GM19239 (cell line): ENCODE results near the gene MADD.

Experiments
- DNase-seq: peaks from one replicate; pipeline ENCODE4 v3.0.0; 2011; ENCODE audit warnings: low spot score; ENCODE audit not compliant: insufficient read length
- FAIRE-seq: peaks from 2 replicates; lab custom pipeline; 2011; peaks lifted over from hg19 to GRCh38; lab: Jason Lieb, UNC

MADD gene

DNA sequence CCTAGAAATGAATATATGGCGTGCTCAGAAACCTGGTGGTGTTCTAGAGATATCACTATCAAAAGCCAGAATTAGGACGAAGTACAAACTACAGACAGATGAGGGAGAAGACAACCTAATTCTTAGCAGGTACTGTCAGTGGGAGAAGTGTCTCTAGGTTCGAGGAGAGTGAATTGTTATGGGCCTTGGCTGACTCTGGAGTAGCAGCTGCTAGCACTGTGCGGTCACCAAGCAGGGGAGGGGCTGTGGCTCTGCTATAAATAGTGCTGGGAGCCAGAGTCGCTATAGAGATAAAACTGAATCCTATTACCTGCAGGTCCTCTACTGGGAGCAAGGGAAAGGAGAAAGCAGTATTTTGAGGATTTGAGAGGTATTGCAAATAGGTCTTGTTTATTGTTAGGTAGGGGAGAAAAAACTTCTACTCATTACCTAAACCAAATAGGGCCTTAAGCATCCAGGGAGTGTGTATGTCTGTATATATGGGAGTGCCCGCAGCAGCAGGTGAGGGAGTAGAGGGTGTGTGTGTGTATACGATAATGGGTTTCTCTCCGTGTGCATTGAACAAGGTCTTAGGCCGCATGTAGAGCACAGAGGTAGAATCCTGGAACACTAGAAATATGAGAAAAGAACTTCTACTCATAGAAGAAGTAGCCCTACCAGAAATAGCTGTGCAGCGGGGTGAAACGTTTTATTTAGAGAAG is 2.2 kb downstream of the MADD start:
- FAIRE-seq (peak; percentile 8), DNase-seq (peak; percentile 35)

DNA sequence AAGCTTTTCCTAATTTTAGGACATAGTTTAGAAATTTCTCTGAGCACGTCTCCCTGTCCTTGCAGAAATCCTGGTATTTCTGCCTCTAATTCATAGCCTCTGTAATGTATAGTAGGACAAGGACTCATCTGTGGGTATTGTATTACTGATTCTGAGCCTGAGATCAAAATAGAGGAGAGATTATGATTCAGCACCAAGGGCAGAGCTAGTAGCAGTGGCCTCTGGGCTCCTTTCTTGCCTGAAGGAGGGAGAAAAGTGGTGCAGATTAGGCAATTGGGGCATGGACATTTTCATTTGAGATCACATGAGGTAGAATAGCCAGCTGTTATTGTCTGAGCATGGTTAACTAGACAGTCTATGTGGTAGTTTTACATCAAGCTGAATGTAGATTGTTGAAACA is 2.8 kb downstream of the MADD start:
- DNase-seq: no peak
- no peak for FAIRE-seq

DNA sequence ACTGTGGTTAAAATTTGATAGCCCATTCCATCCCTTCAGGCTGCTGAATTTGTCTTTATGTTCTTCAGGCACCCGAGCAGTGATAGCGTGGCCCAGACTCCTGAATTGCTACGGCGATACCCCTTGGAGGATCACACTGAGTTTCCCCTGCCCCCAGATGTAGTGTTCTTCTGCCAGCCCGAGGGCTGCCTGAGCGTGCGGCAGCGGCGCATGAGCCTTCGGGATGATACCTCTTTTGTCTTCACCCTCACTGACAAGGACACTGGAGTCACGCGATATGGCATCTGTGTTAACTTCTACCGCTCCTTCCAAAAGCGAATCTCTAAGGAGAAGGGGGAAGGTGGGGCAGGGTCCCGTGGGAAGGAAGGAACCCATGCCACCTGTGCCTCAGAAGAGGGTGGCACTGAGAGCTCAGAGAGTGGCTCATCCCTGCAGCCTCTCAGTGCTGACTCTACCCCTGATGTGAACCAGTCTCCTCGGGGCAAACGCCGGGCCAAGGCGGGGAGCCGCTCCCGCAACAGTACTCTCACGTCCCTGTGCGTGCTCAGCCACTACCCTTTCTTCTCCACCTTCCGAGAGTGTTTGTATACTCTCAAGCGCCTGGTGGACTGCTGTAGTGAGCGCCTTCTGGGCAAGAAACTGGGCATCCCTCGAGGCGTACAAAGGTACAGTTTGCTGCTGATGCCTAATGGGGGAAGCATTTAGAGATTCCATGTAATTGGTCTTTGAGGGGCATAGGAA is 4.7 kb downstream of the MADD start:
- DNase-seq (no peak), FAIRE-seq (no peak)

DNA sequence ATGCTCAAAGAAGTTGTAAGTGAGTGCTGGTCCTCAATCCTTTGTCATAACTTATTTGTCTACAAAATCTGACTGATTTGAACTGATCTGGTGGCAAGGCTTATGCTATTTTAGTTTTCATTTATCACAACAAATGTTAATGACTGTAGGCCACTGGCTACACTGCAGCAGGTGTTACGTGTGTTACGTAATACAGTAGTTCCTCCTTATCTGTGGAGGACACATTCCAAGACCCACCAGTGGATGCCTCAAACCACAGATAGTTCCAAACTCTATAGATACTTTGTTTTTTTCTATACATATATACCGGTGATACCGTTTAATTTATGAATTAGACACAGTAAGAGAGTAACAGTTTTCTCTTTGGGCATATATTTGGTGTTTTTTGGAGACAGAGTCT is 7.0 kb downstream of the MADD start:
- no peak for FAIRE-seq
- no peak for DNase-seq

DNA sequence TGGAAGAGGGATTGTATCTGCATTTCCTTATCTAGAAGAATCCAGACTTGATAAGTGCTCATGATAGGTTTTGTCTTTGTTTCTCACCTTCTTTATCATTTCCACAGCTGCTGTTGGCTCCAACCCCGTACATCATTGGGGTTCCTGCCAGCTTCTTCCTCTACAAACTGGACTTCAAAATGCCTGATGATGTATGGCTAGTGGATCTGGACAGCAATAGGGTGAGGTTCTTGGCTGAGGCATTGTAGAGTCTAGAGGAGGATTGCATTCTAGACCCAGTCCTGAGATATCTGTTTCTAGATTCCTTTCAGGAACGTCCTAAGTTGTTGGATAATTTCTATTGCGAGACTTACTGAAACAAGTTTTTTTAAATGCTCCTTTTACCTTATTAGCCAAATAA is 8.1 kb downstream of the MADD start:
- FAIRE-seq: no peak
- no peak for DNase-seq

DNA sequence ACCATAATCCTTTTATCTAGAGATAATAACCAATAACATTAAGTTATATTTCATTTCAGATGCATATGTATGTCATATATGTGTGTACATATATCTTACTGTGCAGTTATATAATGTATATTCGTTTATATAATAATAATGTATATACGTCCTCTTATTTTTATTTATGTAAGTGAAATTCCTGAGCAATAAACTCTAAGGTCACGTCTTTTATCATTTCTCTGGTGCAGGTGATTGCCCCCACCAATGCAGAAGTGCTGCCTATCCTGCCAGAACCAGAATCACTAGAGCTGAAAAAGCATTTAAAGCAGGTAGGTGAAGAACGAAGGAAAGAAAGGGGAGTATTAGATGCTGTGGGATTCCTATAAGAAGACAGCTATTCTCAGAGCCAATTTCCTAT is 8.8 kb downstream of the MADD start:
- DNase-seq (no peak), FAIRE-seq (no peak)

DNA sequence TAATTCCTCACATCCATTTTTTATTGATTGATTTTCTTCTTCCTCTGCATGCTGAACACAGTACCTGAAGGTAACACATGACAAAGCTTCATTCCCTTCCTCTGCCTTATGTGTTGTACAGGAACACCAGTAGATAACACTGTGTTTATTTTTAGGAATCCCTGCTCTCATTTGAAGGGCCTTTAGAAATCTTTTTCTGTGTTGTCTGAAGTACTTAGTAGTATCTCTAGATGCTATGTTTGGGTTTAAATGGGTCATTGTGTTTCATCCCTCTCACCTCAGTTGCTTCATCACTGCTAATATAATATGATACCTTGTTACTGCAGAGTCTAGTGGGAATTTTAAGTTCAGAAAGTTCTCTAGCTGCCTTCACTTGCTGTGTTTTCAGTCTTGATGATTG is 10.2 kb downstream of the MADD start:
- no peak for DNase-seq
- FAIRE-seq: no peak

DNA sequence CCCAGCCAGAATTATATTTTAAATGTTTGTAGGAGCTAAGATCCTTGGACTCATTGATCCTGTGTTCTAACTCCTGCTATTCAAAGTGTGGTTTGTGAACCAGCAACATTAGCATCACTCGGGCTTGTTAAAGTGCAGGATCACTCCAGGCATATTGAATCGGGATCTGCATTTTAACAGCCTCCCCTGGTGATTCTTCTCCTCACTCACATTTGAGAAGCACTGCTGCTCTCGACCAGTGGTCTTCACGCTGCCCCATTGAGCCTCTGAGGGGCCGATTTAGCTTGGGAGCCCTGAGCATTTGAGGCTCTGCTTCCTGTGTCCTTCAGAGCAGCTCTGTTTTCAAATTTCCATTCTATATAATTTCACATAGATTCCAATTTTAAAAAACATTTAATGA is 10.9 kb downstream of the MADD start:
- DNase-seq (no peak), FAIRE-seq (no peak)

DNA sequence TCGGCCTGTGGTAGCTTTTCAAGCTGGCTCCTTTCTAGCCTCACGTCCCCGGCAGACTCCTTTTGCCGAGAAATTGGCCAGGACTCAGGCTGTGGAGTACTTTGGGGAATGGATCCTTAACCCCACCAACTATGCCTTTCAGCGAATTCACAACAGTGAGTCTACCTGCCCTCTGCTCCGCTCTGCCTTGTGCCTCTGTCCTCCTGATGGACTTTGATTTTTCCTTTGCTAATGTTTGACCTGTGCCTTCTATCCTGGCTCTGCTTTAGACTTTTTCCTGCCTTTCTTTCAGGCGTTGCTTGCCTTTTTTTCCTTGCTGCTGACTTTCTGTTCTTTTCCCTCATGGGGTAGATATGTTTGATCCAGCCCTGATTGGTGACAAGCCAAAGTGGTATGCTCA is 12.5 kb downstream of the MADD start:
- FAIRE-seq: no peak
- no peak for DNase-seq

DNA sequence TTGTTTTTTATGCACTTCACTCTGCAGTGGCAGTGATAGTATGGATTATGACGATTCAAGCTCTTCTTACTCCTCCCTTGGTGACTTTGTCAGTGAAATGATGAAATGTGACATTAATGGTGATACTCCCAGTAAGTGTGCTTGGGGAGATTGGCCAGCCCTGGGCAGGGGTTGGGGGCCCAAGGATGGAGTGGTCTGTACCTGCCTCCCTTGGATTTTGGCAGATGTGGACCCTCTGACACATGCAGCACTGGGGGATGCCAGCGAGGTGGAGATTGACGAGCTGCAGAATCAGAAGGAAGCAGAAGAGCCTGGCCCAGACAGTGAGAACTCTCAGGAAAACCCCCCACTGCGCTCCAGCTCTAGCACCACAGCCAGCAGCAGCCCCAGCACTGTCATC is 14.2 kb downstream of the MADD start:
- FAIRE-seq (no peak), DNase-seq (no peak)

DNA sequence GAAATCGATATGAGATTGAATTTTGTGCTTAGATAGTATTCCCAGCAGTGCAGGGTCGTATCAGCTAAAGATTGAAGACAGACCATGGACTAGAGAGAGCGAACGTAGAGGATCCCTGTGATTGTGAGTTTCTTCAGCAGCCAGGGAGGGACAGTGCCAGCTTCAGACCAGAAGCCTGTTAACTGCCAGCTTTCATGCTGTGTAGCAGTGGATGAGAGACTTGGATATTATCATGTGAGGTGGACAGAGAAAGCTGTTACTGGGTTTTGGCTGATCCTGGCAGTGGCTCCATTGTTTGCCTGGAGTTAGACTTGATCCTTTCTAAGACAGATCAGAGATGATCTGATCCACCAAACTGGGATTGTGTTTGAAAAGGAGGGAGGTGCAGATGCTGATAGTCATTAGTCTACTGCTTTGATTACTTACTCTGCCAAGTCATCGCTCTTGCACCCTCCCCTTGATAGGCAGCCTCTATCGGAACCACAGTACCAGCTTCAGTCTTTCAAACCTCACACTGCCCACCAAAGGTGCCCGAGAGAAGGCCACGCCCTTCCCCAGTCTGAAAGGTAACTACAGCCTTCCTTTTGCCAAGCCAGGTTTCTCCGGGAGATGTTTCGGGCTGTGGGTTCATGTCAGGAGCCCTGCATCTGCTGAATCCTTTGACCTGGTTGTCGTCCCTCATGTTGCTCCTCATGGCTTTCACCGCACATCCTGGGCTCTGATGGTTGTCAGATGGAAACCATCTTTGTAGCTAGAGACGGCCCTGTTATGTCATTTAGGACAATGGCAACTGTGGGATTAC is 16.2 kb downstream of the MADD start:
- FAIRE-seq (no peak), DNase-seq (no peak)

DNA sequence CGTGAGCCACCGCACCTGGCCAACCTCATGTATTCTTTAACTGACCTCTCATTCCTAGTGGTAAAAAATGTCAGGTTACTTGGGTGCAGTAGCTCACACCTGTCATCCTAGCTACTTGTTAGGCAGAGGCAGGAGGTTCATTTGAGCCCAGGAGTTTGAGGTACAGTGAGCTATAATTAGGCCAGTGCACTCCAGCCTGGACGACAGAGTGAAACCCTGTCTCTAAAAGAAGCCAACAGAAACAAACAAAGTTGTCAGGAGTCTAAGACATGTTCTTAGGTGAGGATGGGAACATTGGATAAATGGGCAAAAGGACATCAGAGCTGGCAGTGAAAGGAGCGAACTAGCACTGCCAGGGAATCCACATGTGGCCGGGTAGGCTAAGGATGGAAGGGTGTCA is 18.1 kb downstream of the MADD start:
- no peak for FAIRE-seq

DNA sequence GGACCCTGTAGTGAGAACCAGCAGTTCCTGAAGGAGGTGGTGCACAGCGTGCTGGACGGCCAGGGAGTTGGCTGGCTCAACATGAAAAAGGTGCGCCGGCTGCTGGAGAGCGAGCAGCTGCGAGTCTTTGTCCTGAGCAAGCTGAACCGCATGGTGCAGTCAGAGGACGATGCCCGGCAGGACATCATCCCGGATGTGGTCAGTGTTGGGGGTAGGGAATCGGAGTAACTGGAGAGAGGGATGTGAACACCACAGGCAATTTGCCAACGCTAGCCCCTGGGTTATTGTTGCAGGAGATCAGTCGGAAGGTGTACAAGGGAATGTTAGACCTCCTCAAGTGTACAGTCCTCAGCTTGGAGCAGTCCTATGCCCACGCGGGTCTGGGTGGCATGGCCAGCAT is 19.9 kb downstream of the MADD start:
- no peak for DNase-seq
- FAIRE-seq: no peak

More for the DNA sequence above, 18.1 kb downstream of the MADD start:
- no peak for DNase-seq

DNA sequence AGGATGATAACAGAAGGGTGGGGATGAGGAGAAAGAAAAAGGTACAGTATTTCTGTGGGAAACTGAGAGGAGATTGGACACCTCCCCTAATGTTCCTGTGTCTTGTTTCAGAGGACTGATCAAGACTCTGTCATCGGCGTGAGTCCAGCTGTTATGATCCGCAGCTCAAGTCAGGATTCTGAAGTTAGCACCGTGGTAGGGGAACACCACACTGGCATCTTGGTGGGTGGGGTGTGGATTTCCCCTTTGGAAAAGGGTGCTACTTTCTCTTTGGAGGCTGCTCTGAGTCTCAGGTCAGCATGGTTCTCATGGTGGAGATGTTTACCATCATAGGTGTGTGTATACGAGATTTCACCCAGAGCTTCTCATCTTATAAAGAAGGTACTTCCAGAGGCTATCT is 25.5 kb downstream of the MADD start:
- no peak for FAIRE-seq
- no peak for DNase-seq

DNA sequence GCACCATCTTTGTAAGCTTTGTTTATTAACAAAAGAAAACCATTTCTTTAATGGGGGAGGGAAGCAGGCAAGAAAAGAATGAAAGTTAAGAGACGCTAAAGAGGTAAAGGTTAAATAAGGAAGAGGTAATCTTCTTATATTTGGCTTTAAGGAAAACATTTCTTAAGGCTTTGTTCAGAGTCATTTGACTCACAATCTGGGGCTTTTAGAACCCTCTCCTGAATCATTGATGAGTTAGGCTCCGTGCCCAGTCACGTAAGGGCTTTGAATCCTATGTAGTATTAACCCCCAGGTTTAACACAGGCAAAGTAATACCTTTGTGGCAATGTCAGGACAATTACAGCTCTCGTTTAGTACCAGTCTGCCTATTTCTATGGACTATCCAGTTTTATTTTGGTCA is 26.1 kb downstream of the MADD start:
- no peak for FAIRE-seq
- DNase-seq: no peak

DNA sequence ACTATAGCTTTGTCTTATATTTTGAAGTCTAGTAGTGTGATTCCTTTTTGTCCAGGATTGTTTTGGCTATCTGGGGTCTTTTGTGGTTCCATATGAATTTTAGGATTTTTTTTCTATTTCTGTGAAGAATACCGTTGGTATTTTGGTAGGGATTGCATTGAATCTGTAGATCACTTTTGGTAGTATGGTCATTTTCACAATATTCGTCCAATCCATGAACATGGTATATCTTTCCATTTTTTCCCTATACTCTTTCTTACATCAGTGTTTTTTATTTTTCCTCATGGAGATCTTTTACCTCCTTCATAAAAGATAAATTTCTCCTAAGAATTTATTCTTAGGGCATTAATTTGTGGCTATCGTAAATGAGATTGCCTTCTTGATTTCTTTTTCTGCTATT is 29.1 kb downstream of the MADD start:
- FAIRE-seq (no peak), DNase-seq (no peak)

DNA sequence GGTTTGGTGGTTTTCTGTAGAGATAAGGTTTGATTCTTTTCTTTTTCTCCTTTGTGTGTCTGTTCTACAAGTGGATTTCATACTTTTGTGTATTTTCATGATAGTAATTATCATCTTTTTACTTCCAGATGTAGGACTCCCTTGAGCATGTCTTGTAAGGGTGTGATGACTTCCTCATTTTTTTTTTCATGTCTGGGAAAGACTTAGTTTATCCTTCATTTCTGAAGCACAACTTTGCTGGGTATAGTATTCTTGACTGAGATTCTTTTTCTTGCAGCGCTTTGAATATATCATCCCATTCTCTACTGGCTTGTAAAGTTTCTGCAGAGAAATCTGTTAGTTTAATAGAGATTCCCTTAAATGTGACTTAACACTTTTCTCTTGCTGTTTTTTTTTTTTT is 32.9 kb downstream of the MADD start:
- FAIRE-seq: no peak
- DNase-seq: no peak

DNA sequence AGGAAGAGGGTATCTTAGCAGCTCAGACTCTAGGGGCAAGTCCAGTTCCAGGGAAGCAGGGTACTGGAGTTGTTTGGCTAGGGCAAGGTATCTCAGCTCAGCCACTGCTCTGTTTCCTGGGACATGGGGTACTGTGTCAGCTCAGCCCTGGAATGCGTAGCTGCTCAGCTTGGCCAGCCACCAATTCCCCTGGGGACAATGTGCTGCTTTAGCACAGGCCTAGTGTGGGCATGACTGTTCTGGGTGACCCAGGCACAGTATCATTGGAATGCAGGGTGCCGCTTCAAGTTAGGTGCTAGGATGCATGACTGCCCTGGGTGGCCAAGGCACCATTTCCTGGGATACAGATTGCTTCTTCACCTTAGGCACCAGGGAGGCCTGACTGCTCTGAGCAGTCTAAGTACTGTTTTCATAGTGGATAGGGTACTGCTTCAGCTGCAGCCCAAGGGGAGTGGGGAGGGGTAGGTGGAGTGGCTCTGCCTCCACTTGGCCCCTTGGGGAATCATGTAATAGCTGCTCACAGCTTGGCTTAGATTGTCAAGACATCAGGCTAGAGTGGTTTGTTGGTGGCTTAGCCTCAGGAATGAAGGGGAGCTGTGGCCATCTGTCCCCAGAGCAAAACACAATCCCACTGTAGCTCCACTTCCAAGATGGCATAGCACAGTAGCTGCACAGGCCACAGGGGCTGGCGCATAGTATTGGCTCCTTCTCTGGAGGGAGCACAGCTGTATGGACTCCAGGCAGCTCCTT is 36.0 kb downstream of the MADD start:
- FAIRE-seq: no peak

DNA sequence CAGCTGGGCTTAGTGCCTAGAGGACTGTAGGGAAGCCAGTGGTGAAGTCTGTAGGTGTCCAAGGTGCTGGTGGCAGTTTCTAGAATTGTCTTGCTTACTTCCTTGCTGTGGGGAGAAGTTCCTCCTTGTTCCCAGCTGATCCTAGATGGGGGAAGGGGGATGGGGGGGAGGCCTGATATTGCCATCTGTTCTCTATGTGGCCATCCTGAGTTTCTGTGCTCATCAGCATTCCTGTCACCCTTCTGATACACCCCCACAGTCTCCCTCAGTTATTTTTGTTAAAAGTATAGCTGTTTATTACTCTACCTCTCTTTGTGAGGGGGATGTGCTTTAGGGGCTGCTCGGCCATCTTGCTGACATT is 36.5 kb downstream of the MADD start:
- no peak for FAIRE-seq
- no peak for DNase-seq

More for the DNA sequence above, 36.0 kb downstream of the MADD start:
- no peak for DNase-seq

DNA sequence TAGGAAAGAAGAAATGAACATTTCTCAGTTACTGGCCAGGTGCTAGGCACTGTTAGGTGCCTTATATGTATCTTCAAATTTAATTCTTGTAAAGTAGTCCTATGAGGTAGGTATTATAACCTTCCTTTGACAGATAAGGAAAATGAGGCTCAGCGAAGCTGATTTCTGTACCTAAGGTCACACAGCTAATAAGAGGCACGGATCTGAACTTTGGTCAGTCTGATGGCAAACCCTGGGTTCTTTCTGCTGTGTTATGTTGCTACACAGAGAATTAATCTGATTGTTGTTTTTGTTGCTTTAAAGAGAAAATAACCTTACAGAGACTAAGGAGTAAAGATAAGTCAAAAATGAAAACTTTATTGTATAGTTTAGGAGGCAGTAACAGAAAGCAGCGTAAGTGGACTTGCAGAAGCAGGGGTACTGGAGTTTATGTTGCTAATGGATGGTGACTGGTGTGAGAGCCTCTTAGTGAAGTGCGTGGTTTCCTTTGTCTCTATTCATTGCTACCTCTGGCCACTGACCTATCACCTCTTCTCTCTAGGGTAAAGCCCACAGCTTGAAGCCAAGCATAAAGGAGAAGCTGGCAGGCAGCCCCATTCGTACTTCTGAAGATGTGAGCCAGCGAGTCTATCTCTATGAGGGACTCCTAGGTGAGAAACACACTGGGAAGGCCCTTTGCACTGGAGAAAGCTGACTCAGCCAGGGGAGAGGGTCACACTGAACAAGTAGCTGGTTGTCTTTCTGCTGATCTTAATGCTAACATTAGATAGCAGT is 38.3 kb downstream of the MADD start:
- FAIRE-seq (no peak), DNase-seq (no peak)
